HG03565 (cell line): ENCODE data around the gene CYSRT1.
"Not testable (repeated sequence)": the region's sequence is repeated elsewhere in the genome, so short reads cannot be mapped to it uniquely, and the experiment has no call there.

ENCODE experiments used
- ATAC-seq: cut with Tn5 transposase; IDR thresholded peaks from one replicate; pipeline ENCODE4 v1.9.1; 2021; ENCODE audit warnings: mild to moderate bottlenecking, moderate library complexity; ENCODE audit not compliant: unreplicated experiment

Gene CYSRT1

DNA sequence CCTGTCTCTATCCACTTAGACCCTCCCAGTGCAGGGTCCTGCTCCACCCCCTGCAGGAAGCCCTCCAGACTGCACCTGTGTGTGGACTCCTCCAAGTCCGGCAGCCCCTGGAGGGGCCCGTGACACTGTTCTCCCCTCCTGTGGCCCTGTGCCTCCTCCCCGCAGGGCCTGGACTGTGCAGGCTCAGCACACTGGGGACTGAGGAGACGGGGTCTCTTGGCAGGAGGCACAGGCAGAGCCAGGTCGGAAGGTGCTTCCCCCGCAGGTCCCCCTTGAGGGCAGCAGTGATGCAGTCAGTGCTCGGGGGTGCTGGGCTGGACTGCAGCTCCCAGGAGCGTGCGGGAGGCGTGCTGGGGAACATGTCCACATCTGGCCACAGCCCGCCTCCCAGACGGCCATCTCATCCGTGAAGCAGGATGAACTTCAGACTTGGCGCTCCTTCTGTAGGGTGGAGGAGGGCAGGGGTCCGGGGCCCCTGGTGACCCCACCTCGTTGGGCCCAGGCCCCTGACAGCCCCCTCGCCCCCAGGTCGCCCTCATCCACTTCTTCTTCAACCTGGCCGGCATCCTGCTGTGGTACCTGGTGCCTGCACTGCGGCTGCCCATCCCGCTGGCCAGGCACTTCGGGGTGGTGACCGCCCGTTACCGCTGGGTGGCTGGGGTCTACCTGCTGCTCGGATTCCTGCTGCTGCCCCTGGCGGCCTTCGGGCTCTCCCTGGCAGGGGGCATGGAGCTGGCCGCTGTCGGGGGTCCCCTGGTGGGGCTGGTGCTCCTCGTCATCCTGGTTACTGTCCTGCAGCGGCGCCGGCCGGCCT, 10.7 kb downstream of the CYSRT1 start:
- ATAC-seq, result no peak

DNA sequence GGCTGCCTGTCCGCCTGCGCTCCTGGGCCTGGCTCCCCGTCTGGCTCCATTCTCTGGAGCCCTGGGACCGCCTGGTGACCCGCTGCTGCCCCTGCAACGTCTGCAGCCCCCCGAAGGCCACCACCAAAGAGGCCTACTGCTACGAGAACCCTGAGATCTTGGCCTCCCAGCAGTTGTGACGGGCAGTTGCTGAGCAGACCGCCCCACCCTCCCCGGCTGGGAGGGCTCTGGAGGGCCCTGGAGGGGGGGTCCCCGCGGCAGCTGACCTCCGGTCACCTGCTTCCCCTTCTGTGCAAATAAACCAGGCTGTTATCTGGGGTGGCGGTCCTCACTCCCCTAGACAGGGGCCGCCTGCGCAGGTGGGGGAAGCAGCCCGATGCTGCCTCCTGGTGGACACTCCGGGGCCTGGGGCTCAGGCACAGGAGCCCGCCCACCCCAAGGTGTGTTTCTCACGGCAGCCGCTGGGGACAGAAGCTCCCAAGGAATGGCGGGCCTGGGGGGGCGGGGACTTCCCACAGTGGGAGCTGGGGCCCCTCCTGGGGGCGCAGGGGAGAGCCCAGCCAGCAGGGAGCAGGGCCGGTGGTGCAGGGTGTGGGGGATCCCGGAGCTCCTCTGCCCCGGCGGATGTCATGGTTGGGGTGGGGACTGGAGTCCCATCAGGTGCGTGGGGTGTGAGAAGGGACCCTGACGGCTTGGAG, 11.4 kb downstream of the CYSRT1 start:
- no peak for ATAC-seq

DNA sequence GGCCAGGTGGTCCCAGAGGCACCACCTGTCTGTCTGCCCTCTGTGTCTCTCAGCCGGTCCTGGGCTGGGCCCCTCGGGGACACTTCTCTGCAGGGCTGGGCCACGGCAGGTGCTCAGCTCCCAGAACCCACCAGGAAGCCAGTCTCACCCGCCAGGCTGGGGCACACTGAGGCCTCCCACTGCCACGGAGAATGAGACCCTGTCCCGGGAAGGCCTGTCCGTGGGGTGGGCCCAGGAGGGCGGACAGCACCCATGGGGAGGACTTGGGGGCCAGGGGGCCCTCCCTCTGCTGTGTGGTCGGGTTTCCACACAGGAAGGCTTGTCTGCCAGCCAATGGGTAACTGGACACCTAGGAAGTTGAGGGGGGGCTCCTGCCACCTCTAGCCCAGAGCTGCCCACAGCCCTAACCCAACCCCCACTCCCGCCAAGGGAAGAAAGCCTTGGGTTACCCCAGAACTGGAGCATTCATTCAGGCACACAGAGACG, 12.0 kb downstream of the CYSRT1 start:
- no peak for ATAC-seq

DNA sequence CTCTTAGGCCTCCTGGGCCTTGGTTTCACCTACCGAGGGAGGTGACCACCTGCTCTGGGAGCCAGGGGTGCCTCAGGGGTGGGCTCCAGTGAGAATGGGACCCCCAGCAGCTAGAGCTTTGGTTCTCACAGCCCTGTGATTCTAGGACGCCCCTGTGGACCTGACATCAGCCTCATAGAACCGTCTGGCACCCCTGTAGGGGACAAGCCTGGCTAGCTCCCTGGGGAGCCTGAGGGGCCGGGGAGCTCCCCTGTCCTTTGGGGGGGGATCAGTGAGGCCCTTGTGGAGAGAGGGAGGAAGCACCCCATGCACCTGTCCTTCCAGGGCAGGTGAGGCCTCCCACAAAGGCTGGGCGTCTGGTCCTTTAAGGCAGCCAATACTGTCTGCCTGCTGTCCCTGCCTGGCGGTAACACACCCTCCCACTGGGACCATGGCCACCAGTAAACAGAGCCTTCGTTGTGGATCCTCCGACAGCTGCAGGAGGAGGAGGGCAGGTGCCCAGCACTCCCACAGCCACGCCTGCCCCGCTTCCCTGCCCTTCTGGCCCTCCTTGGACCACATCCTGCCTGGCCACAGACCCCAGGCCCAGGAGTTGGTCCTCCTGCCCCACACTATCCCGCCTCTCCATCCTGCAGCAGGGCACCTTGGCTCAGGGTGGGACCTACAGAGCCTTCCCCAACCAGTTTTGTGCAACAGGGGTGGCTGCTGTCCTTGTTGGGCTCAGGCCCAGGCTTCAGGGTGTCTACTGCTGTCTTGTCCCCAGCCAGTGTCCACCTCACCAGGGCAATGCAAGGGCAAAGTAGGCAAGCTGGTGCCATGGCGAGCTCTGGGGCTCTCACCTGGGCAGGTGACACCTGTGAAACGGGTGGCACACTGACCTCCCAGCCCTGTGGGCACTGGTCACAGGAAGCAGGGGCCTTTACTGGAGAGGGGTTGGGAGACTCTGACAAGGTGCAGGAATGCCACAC, 13.1 kb downstream of the CYSRT1 start:
- ATAC-seq, result no peak

DNA sequence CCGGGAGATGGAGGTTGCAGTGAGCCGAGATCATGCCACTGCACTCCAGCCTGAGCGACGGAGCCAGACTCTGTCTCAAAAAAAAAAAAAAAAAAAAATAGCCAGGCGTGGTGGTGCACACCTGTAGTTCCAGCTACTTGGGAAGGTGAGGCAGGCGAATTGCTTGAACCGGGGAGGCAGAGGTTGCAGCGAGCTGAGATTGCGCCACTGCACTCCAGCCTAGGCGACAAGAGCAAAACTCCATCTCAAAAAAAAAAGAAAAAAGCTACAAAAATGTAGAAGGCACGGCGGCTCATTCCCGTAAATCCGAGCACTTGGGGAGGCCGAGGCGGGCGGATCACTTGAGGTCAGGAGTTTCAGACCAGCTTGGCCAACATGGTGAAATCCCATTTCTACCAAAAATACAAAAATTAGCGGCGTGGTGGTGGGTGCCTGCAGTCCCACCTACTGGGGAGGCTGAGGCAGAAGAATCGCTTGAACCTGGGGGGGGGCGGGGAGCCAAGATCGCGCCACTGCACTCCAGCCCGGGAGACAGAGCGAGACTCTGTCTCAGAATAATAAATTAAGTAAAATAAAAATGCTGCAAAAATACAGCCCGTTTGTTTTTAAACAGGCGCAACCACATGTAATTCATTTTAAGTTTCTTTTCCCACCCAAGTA, 14.7 kb downstream of the CYSRT1 start:
- not testable (repeated sequence) for ATAC-seq

DNA sequence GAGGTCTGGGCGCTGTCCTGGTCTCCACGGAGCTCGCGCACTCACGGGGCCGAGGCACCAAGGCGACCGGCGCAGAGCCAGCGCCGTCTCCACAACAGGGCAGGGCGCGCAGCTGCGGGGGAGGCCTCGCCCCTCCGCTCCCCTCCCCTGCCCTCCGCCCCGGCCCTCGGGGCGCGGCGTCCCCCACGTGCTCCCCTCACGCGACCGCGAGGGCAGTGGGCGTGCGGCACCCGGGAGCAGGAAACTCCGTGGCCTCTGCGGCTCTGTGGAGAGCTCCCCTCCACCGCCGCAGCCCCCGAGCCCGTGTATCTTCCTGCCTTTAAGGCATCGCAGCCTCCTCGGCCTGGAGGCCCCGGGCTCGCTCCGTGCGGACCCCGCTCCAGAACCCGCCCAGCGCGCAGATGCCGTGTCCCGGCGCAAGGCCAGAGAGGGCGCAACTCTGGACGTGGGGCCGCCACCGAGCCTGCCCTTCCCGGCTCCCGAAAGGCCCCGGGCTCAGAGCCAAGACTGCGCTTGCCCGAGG, 15.4 kb downstream of the CYSRT1 start:
- ATAC-seq, result peak; percentile 18

DNA sequence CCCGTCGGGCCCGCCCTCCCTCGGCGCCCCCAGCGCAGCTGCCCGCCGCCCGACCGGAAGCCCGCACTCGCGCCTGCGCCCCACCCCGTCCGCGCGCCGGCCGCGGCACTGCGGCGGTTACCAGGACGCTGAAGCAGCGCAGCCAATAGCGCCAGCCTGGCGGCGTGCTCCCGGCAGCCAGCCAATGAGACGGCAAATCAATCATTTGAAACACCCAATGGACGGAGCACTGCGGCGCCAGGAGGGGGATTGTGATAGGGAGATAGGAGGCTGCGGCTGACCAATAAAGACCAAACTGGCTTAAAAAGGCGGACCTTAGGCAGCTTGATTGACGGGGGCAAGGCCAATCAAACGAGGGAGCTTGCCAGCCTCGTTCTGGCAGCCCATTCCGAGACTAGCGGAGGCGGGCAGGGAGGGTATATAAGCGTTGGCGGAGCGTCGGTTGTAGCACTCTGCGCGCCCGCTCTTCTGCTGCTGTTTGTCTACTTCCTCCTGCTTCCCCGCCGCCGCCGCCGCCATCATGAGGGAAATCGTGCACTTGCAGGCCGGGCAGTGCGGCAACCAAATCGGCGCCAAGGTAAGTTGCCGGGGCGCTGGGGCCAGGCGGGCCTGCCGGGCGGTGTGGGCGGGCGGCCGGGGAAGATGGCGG, 16.0 kb downstream of the CYSRT1 start, which contains the start of gene TUBB4B:
Gene TUBB4B (plus strand): TSS at position 447 of the 649 bp plus-strand sequence. CDS start 74 bp downstream, at position 521.
- ATAC-seq, result peak; percentile 70

DNA sequence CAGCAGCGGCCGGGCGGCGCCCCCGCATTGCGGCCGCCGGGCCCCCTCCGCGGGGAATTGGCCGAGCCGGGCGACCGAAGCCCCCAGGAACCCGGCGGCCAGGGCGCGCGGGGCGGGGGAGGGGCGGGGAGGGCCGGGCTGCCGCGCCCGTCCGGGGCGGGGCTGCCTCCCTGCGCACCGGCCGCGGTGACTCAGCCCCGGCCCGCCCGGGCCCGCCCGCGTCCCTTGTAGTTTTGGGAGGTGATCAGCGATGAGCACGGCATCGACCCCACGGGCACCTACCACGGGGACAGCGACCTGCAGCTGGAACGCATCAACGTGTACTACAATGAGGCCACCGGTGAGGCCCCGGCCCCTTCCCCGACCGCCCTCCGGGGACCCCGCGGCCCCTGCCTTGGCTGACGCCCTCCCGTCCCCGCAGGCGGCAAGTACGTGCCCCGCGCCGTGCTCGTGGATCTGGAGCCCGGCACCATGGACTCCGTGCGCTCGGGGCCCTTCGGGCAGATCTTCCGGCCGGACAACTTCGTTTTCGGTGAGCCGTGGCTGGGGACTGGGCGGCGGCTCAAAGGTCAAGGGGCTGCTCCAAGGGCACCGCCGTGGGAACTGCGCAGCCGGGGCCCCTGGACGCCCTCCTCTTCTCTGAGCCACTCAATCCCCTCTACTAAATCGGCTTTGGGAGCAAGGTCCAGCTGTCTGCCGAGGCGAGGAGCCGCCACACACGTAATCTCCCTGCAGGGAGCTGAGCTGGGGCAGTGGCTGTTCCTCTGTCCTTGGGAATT, 16.7 kb downstream of the CYSRT1 start:
- ATAC-seq, result no peak

DNA sequence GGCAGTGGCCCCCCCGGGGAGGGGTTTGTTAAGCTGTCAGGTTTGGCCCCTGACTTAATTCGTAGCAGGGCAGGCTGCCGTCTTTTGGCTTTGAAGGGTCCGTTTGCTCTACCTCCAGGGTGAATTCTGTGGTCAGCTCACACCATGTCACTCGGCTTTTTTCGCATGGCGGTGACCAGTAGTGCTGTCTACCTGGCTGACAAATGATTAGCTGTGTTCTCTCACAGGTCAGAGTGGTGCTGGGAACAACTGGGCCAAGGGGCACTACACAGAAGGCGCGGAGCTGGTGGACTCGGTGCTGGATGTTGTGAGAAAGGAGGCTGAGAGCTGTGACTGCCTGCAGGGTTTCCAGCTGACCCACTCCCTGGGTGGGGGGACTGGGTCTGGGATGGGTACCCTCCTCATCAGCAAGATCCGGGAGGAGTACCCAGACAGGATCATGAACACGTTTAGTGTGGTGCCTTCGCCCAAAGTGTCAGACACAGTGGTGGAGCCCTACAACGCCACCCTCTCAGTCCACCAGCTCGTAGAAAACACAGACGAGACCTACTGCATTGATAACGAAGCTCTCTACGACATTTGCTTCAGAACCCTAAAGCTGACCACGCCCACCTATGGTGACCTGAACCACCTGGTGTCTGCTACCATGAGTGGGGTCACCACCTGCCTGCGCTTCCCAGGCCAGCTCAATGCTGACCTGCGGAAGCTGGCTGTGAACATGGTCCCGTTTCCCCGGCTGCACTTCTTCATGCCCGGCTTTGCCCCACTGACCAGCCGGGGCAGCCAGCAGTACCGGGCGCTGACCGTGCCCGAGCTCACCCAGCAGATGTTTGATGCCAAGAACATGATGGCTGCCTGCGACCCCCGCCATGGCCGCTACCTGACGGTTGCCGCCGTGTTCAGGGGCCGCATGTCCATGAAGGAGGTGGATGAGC, 17.6 kb downstream of the CYSRT1 start:
- ATAC-seq, result no peak

DNA sequence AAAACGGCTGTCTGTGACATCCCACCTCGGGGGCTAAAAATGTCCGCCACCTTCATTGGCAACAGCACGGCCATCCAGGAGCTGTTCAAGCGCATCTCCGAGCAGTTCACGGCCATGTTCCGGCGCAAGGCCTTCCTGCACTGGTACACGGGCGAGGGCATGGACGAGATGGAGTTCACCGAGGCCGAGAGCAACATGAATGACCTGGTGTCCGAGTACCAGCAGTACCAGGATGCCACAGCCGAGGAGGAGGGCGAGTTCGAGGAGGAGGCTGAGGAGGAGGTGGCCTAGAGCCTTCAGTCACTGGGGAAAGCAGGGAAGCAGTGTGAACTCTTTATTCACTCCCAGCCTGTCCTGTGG, 18.3 kb downstream of the CYSRT1 start:
- not testable (repeated sequence) for ATAC-seq

DNA sequence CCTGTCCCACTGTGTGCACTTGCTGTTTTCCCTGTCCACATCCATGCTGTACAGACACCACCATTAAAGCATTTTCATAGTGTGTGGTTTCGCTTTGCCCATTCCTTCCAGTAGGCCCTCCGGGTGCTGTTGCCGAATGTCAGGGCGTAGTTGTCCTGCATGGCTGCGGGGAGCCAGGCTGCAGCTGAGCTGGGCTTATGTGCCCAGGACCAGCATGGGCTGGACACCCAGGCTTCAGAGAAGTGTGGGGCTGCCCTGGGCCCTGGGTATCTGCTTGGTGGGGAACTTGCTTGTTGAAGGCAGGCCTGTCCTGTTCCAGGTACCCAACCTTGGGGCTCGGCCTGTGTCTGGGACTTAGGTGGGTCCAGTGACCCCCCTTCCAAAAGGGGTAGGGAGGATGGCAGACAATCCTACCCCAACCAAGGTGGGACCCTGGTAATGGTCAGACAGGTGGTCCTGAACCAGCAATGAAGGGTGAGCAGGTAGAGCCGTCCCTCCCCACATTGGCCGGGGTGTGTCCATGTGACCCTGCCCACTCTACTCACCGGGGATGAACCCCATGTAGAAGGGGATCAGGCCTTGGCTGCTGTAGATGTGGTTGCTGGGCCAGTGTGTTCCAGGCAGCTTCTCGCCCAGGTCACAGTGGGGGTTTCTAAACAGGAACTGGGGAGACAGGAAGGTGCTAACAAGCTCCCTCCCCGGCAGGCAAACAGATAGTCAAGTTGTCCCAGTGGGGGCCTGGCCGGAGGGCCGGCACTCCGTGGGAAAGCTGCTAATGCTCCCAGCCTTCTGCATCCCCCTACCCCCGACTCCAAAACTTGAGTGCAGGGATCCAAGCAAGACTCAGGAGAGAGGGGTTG, 18.9 kb downstream of the CYSRT1 start:
- ATAC-seq, result no peak

DNA sequence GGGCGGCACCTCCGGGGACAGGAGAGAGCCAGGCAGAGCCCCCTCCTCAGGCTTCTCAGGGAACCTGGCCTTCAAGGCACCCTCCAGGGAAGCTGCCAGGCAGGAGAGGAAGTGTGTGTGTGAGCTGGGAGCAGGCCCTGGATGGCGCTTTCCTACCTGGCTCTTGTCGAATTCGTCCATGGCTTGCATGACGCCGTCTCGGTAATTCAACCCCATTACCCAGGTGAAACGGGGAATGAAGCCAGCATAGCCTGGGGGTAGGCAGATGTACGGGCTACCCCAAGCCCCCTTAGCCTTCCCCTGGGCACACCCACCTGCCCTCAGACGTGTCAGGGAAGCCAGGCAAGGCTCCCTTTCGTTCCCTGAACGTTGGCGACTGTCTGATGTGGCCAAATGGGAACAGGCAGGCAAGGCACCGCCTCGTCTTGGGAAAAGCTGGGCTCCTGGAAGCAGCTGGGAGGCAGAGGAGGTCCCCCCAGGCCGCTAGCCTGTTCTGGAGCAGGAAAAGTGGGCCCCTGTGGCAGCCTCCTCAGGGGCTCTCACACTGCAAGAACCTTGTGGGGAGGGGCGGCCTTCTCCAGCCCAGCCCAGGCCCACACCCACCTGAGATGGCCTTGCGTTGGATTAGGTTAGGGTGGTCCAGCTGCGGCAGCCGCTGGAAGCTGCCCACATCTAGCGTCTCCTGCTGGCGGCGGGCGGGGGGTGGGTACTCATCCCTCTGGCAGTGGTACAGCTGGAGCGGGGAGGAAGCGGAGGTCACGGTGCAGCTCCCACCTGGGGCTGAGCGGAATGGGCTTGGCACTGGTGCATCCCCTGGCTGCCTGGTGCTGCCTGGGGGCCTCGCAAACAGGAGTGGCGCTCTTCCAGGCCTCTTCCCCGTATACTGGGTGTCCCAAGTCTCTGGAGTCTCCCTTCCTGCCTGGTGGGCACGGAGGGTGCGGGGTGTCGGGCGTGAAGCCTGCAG, 19.8 kb downstream of the CYSRT1 start:
- ATAC-seq, result no peak

DNA sequence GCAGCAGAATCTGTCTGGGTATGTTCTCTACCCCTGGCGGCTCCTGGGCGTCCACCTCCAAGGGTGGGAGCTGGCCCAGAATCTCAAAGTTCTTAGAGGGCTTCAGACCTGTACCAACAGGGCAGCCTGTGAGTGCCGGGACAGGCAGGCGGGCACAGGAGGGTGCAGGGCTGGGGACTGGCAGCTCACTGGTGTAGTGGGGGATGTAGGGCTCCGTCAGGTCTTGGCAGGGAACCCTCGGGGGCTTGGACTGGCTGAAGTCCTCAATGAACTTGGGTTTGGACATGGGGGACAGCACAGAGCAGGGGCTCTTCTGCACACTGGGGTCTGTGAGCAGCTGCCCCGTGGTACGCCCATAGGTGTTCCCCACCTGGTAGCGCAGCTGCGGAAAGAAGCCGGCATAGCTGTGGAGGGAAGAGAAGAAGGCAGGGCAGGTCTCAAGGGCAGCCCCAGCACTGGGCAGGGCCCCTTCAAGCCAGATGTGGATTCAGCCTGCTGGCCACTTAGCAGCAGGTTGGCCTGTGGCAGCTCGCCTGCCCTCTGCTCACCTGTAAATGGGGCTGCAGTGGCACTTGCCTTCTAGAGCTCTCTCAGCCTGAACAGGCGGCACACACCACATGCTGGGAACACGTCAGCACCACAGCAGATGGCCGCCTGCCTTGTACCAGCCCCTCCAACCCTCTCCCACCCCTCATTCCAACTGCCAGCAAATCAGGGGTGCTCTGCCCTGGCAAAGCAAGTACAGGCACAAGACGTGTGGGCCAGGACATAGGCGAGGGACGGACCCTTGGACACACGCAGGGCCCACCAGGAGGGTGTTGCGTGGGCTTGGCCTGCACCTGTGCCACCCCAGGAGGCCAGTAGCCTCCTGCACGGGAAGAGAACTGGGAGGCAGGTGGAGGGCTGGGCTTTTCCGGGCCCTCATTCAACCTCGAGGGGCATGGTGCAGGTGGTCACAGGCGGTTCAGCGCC, 20.8 kb downstream of the CYSRT1 start:
- ATAC-seq, result no peak

DNA sequence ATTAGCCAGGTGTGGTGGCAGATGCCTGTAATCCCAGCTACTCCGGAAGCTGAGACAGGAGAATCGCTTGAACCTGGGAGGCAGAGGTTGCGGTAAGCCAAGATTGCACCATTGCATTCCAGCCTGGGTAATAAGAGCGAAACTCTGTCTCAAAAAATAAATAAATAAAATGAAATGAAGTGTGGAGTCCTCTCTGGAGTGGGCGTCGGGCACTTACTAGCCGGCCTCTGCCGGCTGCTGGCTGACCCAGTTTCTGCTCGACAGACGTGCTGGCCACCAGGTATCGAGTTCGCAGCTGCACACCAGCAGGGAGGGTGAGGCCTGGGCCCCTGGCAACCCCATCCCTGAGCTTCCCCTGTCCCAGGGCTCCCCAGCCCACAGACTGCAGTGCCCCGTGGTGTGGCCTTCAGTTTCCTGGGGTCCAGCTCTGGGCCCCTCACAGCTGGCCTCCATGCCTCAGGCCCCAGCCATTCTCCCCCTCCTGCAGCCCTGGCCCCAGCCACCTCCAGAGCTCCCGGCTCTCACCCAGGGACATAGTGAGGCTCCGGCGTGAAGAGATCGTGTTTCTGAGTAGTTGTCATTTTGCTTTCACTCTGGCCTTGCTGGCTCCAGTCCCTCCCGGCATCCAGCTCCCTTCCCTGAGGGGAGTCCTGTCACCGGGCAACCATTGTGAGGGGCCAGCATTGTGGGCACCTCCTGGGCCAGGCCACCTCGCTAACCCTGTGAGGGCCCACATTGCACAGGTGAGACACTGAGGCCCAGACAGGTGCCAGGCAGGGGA, 22.4 kb downstream of the CYSRT1 start:
- no peak for ATAC-seq
